PC-3 (cell line): Measurements from ENCODE around the gene SHROOM3.

Experiments used
- EZH2 ChIP-seq: fragments of 300-600 bp; sonication (generic); IDR thresholded peaks from one replicate; pipeline ENCODE4 v1.6.1; 2017; ENCODE audit warnings: antibody characterized with exemption, mild to moderate bottlenecking, low read length; ENCODE audit not compliant: unreplicated experiment
- EZH2phosphoT487 ChIP-seq: fragments of 300-600 bp; sonication (generic); IDR thresholded peaks from 2 replicates; pipeline ENCODE4 v1.6.1; 2018; ENCODE audit warnings: mild to moderate bottlenecking, antibody characterized with exemption, low read length, borderline replicate concordance
- TF ChIP-seq, protein P1 (sequence below): fragments of 300-600 bp; sonication (generic); conservative IDR thresholded peaks from 2 replicates; pipeline ENCODE4 v1.5.1; 2017; ENCODE audit warnings: antibody characterized with exemption, low read depth, mild to moderate bottlenecking, low read length

DNA sequence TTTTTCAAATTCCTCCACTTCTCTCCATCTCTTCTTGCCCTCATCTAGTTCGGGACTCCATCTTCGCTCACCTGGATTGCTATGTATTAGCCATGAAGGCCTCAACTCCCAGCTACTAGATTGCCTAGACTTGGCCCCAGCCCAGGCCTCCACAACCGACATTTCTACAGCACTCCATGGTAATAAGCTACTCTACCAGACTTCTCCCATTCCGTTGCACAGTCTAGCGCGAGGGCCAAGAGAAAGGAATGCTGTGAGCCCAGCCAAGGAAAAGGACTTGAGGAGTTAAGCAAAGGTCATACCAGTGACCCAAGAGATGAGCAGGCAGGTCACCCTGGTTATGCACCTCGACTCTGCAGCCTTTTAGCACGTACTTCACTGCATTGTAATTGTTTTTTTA, 387.3 kb downstream of the SHROOM3 start:
- TF ChIP-seq EZH2phosphoT487 (no peak), EZH2 (no peak)
- TF ChIP-seq, protein P1, sequence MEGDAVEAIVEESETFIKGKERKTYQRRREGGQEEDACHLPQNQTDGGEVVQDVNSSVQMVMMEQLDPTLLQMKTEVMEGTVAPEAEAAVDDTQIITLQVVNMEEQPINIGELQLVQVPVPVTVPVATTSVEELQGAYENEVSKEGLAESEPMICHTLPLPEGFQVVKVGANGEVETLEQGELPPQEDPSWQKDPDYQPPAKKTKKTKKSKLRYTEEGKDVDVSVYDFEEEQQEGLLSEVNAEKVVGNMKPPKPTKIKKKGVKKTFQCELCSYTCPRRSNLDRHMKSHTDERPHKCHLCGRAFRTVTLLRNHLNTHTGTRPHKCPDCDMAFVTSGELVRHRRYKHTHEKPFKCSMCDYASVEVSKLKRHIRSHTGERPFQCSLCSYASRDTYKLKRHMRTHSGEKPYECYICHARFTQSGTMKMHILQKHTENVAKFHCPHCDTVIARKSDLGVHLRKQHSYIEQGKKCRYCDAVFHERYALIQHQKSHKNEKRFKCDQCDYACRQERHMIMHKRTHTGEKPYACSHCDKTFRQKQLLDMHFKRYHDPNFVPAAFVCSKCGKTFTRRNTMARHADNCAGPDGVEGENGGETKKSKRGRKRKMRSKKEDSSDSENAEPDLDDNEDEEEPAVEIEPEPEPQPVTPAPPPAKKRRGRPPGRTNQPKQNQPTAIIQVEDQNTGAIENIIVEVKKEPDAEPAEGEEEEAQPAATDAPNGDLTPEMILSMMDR = no peak
